Psoas muscle (tissue), 8 donors: ENCODE measurements around the gene CORO2B. TPM values are rescaled to one million over a fixed set of nuclear protein-coding genes. Genes with fewer than 3 reads are reported as not detected.

Experiments used
- ATAC-seq, 4 donors: fragments of 200-7000 bp; cut with Tn5 transposase; one replicate each; pipeline ENCODE4 v1.9.1; 2020; ENCODE audit warnings: moderate library complexity in 3 of 4, mild to moderate bottlenecking in 2 of 4
- DNase-seq, 2 donors: peaks; one replicate each; pipeline ENCODE4 v3.0.0-alpha.2; 2020
- H3K27ac ChIP-seq: fragments of 200-600 bp; one replicate; pipeline ENCODE4 v1.8.0; 2022
- H3K27me3 ChIP-seq, 3 donors: fragments of 200-600 bp in 1 of 3; one replicate each; pipeline versions ENCODE4 v1.6.1 to v1.8.0; 2013 to 2022; ENCODE audit warnings: low read length in 2 of 3, mild to moderate bottlenecking in 2 of 3, moderate library complexity in 1 of 3; ENCODE audit not compliant: insufficient read depth in 3 of 3
- H3K36me3 ChIP-seq, 2 donors: fragments of 200-600 bp in 1 of 2; one replicate each; pipeline versions ENCODE4 v1.6.1 to v1.8.0; 2013 to 2022; ENCODE audit warnings: low read depth in 1 of 2, mild to moderate bottlenecking in 1 of 2, moderate library complexity in 1 of 2; ENCODE audit not compliant: insufficient read depth in 1 of 2
- H3K4me1 ChIP-seq: fragments of 200-600 bp; one replicate; pipeline ENCODE4 v1.8.0; 2022
- H3K4me3 ChIP-seq: fragments of 200-600 bp; one replicate; pipeline ENCODE4 v1.8.0; 2022; ENCODE audit warnings: mild to moderate bottlenecking
- H3K9me3 ChIP-seq: fragments of 200-600 bp; one replicate; pipeline ENCODE4 v1.8.0; 2022
- CTCF ChIP-seq: fragments of 200-600 bp; IDR thresholded peaks from one replicate; pipeline ENCODE4 v1.8.0; 2022; ENCODE audit warnings: antibody characterized with exemption
- WGBS, 3 donors: extraction: QIAGEN DNeasy Blood & Tissue Kit; methylation state at CpG; one replicate each; pipeline versions ENCODE4 v1.1.6 to v1.1.7; 2013; 5-methylcytosine and 5-hydroxymethylcytosine counted together
- intact Hi-C, 2 donors: fragments of 100-400 bp; cut with DNase I; formaldehyde crosslinking; loops; one replicate each; pipeline versions ENCODE4 v1.11.0 to v1.14.2; 2022
- polyA plus RNA-seq, 3 donors: library from polyadenylated mRNA; stranded (reverse); fragments of 200-250 nt; gene quantifications; one replicate each; pipeline ENCODE4 v1.2.3, GENCODE V29; 2013
- total RNA-seq, 4 donors: library from RNA; stranded (reverse); fragmentation: NEBNext Ultra II Directional in 2 of 4; extraction: Animal tissue kit (Norgen Biotek cat#: 25700) in 2 of 4; gene quantifications; one replicate each; pipeline versions ENCODE4 v1.2.1 to v1.2.4, GENCODE V29; 2021 to 2023
- donor health status: healthy with polysubstance abuse.
- donor health status: DM: no; HTN: no; CAD: no; lungs with moderate emphysema.
- donor health status: Bipolar disorder and iron deficiency.
- donor health status: healthy.
- donor health status: DM: yes; HTN: yes; CAD: no.
- donor health status: DM: no; HTN: no; CAD: no.
- donor health status: DM: no; HTN: no; CAD: no.
- donor health status: DM: yes; HTN: yes; CAD: no.

Gene CORO2B
- total and polyA plus RNA-seq, 7 donors: 1.1 to 3.2 (median 2.0) TPM

- DNase-seq (no peak), ATAC-seq (peak in 2 of 4 donors; percentile 23 to 37)
- no peak for TF ChIP-seq CTCF
- 28 to 46% (median 37%) methylated on average over 10 of the region's 10 CpGs for WGBS, 3 donors
- intact Hi-C loops: no loop called here
- Histone ChIP-seq H3K27me3 (no peaks in the 10 kb centered on the region), H3K4me3 (no peak overlapping the region), H3K4me1 (peaks cover 20% of the 10 kb centered on the region), H3K36me3 (no peaks in the 10 kb centered on the region), H3K27ac (no peak overlapping the region), H3K9me3 (no peaks in the 10 kb centered on the region)
These were observed 54.7 kb downstream of the CORO2B start for GRCh38 chr15:68633231-68634121.

GRCh38 chr15:68634122-68634482 is 55.3 kb downstream of the CORO2B start:
- Histone ChIP-seq H3K27ac (no peak overlapping the region), H3K4me1 (peaks cover 20% of the 10 kb centered on the region), H3K27me3 (no peaks in the 10 kb centered on the region), H3K4me3 (no peak overlapping the region), H3K9me3 (no peaks in the 10 kb centered on the region), H3K36me3 (no peaks in the 10 kb centered on the region)
- intact Hi-C loops: no loop called here
- DNase-seq: no peak
- ATAC-seq: no peak
- TF ChIP-seq CTCF: no peak
- 73 to 83% (median 81%) methylated on average over 4 of the region's 4 CpGs for WGBS, 3 donors

- H3K4me1 ChIP-seq: peaks cover 20% of the 10 kb centered on the region
- WGBS, 3 donors: 85 to 93% (median 88%) methylated on average over 6 of the region's 6 CpGs
- no peak overlapping the region for H3K27ac ChIP-seq
- H3K4me3 ChIP-seq: no peak overlapping the region
- no peaks in the 10 kb centered on the region for H3K36me3 ChIP-seq
- TF ChIP-seq CTCF: no peak
- H3K27me3 ChIP-seq: no peaks in the 10 kb centered on the region
- no peak for DNase-seq
- ATAC-seq: no peak
- intact Hi-C loops: no loop called here
- H3K9me3 ChIP-seq: no peaks in the 10 kb centered on the region
These were observed 55.7 kb downstream of the CORO2B start for GRCh38 chr15:68634531-68634930.

GRCh38 chr15:68635141-68635540 is 56.3 kb downstream of the CORO2B start:
- Histone ChIP-seq H3K4me1 (peaks cover 20% of the 10 kb centered on the region), H3K4me3 (no peak overlapping the region), H3K27me3 (no peaks in the 10 kb centered on the region), H3K36me3 (no peaks in the 10 kb centered on the region), H3K9me3 (no peaks in the 10 kb centered on the region), H3K27ac (no peak overlapping the region)
- no peak for TF ChIP-seq CTCF
- ATAC-seq: peak; percentile 43 to 82 (median 74)
- DNase-seq: no peak
- intact Hi-C loops: no loop called here
- WGBS, 3 donors: 20 to 33% (median 25%) methylated on average over 2 of the region's 2 CpGs
